ENCODE results near the gene RPL27.

Gene RPL27

DNA sequence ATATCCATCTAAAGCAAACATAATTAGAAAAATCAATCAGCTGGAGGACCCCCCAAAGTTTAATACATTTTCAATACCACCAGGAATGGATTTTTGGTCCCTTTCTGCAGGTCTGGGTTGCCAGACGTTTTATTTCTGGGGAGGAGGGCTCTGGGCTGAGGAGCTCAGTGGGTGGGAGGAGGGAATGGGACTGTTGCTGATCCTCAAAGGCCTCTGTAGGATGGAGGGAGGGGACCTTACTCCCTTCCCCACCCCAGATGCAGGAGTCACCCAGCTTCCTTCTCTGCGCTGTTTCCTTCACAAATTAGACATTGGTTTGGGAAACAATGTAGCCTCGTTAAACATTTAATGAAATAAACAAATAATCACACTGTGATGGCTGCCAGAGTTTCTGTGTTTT is 33.4 kb downstream of the RPL27 start:
- no peak overlapping the region for H3K9ac ChIP-seq (ENCODE audit: insufficient read length)
- H3K36me3 ChIP-seq (ENCODE audit: insufficient read depth, low read length): no peaks in the 10 kb centered on the region
- TF ChIP-seq POLR2AphosphoS5 (IDR thresholded peaks at IDR 0.05; ENCODE audit: borderline replicate concordance, low read depth, low read length) (no peak), FOXP2 (optimal IDR thresholded peaks at IDR 0.05; ENCODE audit: control extremely low read depth, extremely low read length, insufficient read depth) (no peak), EZH2 (IDR thresholded peaks at IDR 0.05) (no peak)
- H3K9me3 ChIP-seq (ENCODE audit: low read depth, low read length): no peaks in the 10 kb centered on the region
- DNase-seq (ENCODE audit: low read depth, low spot score): no peak
- no peak overlapping the region for H3K27ac ChIP-seq
- H3K4me3 ChIP-seq: no peak overlapping the region

GRCh38 chr17:43033948-43034881 is 36.0 kb downstream of the RPL27 start:
- no peak overlapping the region for H3K9ac ChIP-seq (ENCODE audit: insufficient read length)

GRCh38 chr17:43034894-43035293 is 36.7 kb downstream of the RPL27 start:
- H3K27ac ChIP-seq: no peak overlapping the region
- TF ChIP-seq EZH2 (IDR thresholded peaks at IDR 0.05) (no peak), FOXP2 (optimal IDR thresholded peaks at IDR 0.05; ENCODE audit: control extremely low read depth, extremely low read length, insufficient read depth) (no peak), POLR2AphosphoS5 (IDR thresholded peaks at IDR 0.05; ENCODE audit: borderline replicate concordance, low read depth, low read length) (no peak)
- no peaks in the 10 kb centered on the region for H3K9me3 ChIP-seq (ENCODE audit: low read depth, low read length)
- no peak overlapping the region for H3K9ac ChIP-seq (ENCODE audit: insufficient read length)
- no peaks in the 10 kb centered on the region for H3K36me3 ChIP-seq (ENCODE audit: insufficient read depth, low read length)
- H3K4me3 ChIP-seq: no peak overlapping the region
- DNase-seq (ENCODE audit: low read depth, low spot score): no peak

More at GRCh38 chr17:43033948-43034881, 36.0 kb downstream of the RPL27 start:
- TF ChIP-seq POLR2AphosphoS5 (IDR thresholded peaks at IDR 0.05; ENCODE audit: borderline replicate concordance, low read depth, low read length) (no peak), FOXP2 (optimal IDR thresholded peaks at IDR 0.05; ENCODE audit: control extremely low read depth, extremely low read length, insufficient read depth) (no peak), EZH2 (IDR thresholded peaks at IDR 0.05) (no peak)
- Histone ChIP-seq H3K4me3 (no peak overlapping the region), H3K9me3 (ENCODE audit: low read depth, low read length) (no peaks in the 10 kb centered on the region), H3K36me3 (ENCODE audit: insufficient read depth, low read length) (no peaks in the 10 kb centered on the region), H3K27ac (no peak overlapping the region)
- no peak for DNase-seq (ENCODE audit: low read depth, low spot score)

- no peak overlapping the region for H3K27ac ChIP-seq
- H3K4me3 ChIP-seq: no peak overlapping the region
- DNase-seq (ENCODE audit: low read depth, low spot score): no peak
- H3K9me3 ChIP-seq (ENCODE audit: low read depth, low read length): no peaks in the 10 kb centered on the region
- H3K9ac ChIP-seq (ENCODE audit: insufficient read length): no peak overlapping the region
- peaks cover 11% of the 10 kb centered on the region for H3K36me3 ChIP-seq (ENCODE audit: insufficient read depth, low read length)
- TF ChIP-seq EZH2 (IDR thresholded peaks at IDR 0.05) (no peak), POLR2AphosphoS5 (IDR thresholded peaks at IDR 0.05; ENCODE audit: borderline replicate concordance, low read depth, low read length) (no peak)
These were observed 41.4 kb downstream of the RPL27 start for GRCh38 chr17:43039646-43040045.

DNA sequence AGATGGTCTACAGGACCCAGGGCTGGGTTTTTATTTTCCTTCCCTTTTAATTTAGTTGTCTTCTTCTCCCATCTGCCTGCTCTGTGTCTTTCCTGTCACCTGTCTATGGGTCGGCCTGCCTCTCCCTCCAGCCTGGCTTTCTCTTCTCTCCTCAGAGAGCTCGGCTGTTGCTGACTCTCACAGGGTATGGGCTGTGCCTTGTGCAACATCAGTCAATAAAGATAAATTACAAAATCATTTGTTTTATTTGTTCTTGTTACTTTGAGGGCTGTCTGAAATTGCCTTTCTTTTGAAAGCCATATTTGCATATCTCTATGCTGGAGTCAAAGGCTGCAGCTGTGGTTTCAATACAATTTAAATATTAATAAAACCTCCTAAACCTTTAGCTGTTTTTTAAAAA is 42.4 kb downstream of the RPL27 start:
- Histone ChIP-seq H3K36me3 (ENCODE audit: insufficient read depth, low read length) (peaks cover 18% of the 10 kb centered on the region), H3K27ac (no peak overlapping the region), H3K4me3 (no peak overlapping the region), H3K9ac (ENCODE audit: insufficient read length) (no peak overlapping the region), H3K9me3 (ENCODE audit: low read depth, low read length) (no peaks in the 10 kb centered on the region)
- no peak for DNase-seq (ENCODE audit: low read depth, low spot score)
- TF ChIP-seq FOXP2 (optimal IDR thresholded peaks at IDR 0.05; ENCODE audit: control extremely low read depth, extremely low read length, insufficient read depth) (no peak), POLR2AphosphoS5 (IDR thresholded peaks at IDR 0.05; ENCODE audit: borderline replicate concordance, low read depth, low read length) (no peak), EZH2 (IDR thresholded peaks at IDR 0.05) (no peak)

GRCh38 chr17:43042025-43042628 is 43.9 kb downstream of the RPL27 start:
- TF ChIP-seq POLR2AphosphoS5 (IDR thresholded peaks at IDR 0.05; ENCODE audit: borderline replicate concordance, low read depth, low read length): no peak
- TF ChIP-seq FOXP2 (optimal IDR thresholded peaks at IDR 0.05; ENCODE audit: control extremely low read depth, extremely low read length, insufficient read depth): no peak
- no peak for TF ChIP-seq EZH2 (IDR thresholded peaks at IDR 0.05)
- Histone ChIP-seq H3K27ac (no peak overlapping the region), H3K4me3 (no peak overlapping the region), H3K36me3 (ENCODE audit: insufficient read depth, low read length) (peaks cover 21% of the 10 kb centered on the region), H3K9ac (ENCODE audit: insufficient read length) (no peak overlapping the region), H3K9me3 (ENCODE audit: low read depth, low read length) (no peaks in the 10 kb centered on the region)
- no peak for DNase-seq (ENCODE audit: low read depth, low spot score)

DNA sequence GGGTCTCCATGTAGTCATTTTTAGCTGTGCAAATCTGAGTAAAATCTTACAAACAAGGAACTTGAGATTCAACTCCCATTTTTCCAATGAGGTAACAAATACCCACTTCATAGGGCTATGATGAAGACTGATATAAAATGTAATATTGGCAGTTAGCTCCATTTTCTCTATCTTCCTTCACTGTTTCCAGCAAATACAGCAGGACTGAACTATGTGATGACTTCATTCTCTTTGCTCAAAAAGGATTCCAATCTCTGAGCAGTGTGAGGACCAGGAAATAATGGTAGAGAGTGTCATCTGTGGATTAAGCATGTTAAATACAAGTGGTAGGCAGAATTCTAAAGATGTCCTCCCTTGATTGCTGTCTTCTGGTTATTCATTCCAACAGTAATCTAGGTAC is 45.1 kb downstream of the RPL27 start:
- Histone ChIP-seq H3K36me3 (ENCODE audit: insufficient read depth, low read length) (peaks cover 25% of the 10 kb centered on the region), H3K4me3 (no peak overlapping the region), H3K27ac (no peak overlapping the region), H3K9me3 (ENCODE audit: low read depth, low read length) (no peaks in the 10 kb centered on the region), H3K9ac (ENCODE audit: insufficient read length) (no peak overlapping the region)
- no peak for DNase-seq (ENCODE audit: low read depth, low spot score)
- no peak for TF ChIP-seq POLR2AphosphoS5 (IDR thresholded peaks at IDR 0.05; ENCODE audit: borderline replicate concordance, low read depth, low read length)
- no peak for TF ChIP-seq FOXP2 (optimal IDR thresholded peaks at IDR 0.05; ENCODE audit: control extremely low read depth, extremely low read length, insufficient read depth)
- TF ChIP-seq EZH2 (IDR thresholded peaks at IDR 0.05): no peak

DNA sequence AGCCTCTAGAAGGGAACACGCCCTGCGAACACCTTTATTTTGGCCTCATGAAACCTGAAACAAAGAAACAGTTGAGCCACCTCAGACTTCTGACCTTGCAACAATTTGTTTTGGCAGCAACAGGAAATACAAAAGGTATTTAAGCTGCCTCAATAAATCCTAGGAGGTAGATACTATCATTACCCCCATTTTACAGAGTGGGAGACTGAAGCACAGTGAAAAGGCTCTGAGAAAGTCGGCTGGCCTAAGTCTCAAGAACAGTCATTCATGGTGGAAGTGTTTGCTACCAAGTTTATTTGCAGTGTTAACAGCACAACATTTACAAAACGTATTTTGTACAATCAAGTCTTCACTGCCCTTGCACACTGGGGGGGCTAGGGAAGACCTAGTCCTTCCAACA is 45.8 kb downstream of the RPL27 start:
- H3K9ac ChIP-seq (ENCODE audit: insufficient read length): no peak overlapping the region

More for the DNA sequence above, 45.8 kb downstream of the RPL27 start:
- DNase-seq (ENCODE audit: low read depth, low spot score): no peak
- H3K36me3 ChIP-seq (ENCODE audit: insufficient read depth, low read length): peaks cover 31% of the 10 kb centered on the region
- TF ChIP-seq FOXP2 (optimal IDR thresholded peaks at IDR 0.05; ENCODE audit: control extremely low read depth, extremely low read length, insufficient read depth) (no peak), EZH2 (IDR thresholded peaks at IDR 0.05) (no peak), POLR2AphosphoS5 (IDR thresholded peaks at IDR 0.05; ENCODE audit: borderline replicate concordance, low read depth, low read length) (no peak)
- H3K4me3 ChIP-seq: no peak overlapping the region
- no peak overlapping the region for H3K27ac ChIP-seq
- H3K9me3 ChIP-seq (ENCODE audit: low read depth, low read length): no peaks in the 10 kb centered on the region

Measured in SK-N-MC (cell line).